ENCODE results near the gene MAP1A.

GRCh38 chr15:43516185-43516584 is 1.2 kb upstream of the MAP1A start:
- TF ChIP-seq CTCF (IDR thresholded peaks at IDR 0.05; ENCODE audit: low read depth, low read length): no peak
- TF ChIP-seq EZH2phosphoT487 (IDR thresholded peaks at IDR 0.05; ENCODE audit: low read depth): no peak
